GM10248 (cell line): ENCODE measurements around the gene ATG4B.

ENCODE experiments used
- CTCF ChIA-PET: fragments of 300-600 bp; sonication (Branson Sonifier 250); formaldehyde crosslinking; extraction: SDS; loops from one replicate; lab custom pipeline; 2021; ENCODE audit warnings: antibody characterized with exemption; lab: Yijun Ruan, JAX
- POLR2A ChIA-PET: fragments of 350-650 bp; sonication (Branson Sonifier 250); formaldehyde crosslinking; extraction: SDS; loops from one replicate; lab custom pipeline; 2020; ENCODE audit warnings: antibody characterized with exemption; lab: Yijun Ruan, JAX
- DNase-seq: peaks from one replicate; pipeline ENCODE4 v3.0.0; 2012; ENCODE audit errors: extremely low spot score
- CTCF ChIP-seq: IDR thresholded peaks from 2 replicates; pipeline ENCODE4 v1.5.1; 2012; ENCODE audit warnings: mild to moderate bottlenecking, low read depth; ENCODE audit errors: extremely low read depth, missing control alignments, control extremely low read depth

The ATG4B gene

GRCh38 chr2:241612156-241613016 is 25.1 kb upstream of the ATG4B start:
- CTCF ChIA-PET, result interaction anchor here (0.8 to 1.5 kb wide), 4 partner anchors 19 to 249 kb away, joined by 3 read pairs; no protein-coding TSS in a partner anchor
- no peak for TF ChIP-seq CTCF
- no peak for DNase-seq
- POLR2A ChIA-PET, result interaction anchor here (0.7 kb wide), 1 partner anchor 14 kb away, joined by 5 read pairs; no protein-coding TSS in a partner anchor

- no peak for DNase-seq
- no peak for TF ChIP-seq CTCF
- ChIA-PET POLR2A (interaction anchor here (0.7 kb wide), 2 partner anchors 15 to 44 kb away, joined by 5 to 6 read pairs; no protein-coding TSS in a partner anchor), CTCF (interaction anchor here (0.8 to 1.5 kb wide), 4 partner anchors 19 to 250 kb away, joined by 3 read pairs; no protein-coding TSS in a partner anchor)
These were observed 24.3 kb upstream of the ATG4B start for GRCh38 chr2:241613017-241613780.

- ChIA-PET POLR2A (no interaction called here), CTCF (interaction anchor here (0.9 kb wide), 1 partner anchor 263 kb away, joined by 3 read pairs; no protein-coding TSS in a partner anchor)
- TF ChIP-seq CTCF, result no peak
- DNase-seq, result no peak
These were observed 22.5 kb upstream of the ATG4B start for GRCh38 chr2:241615041-241615440.

GRCh38 chr2:241615522-241616052 is 21.9 kb upstream of the ATG4B start:
- ChIA-PET POLR2A (no interaction called here), CTCF (interaction anchor here (0.9 kb wide), 1 partner anchor 263 kb away, joined by 3 read pairs; no protein-coding TSS in a partner anchor)
- no peak for TF ChIP-seq CTCF
- DNase-seq, result no peak

- DNase-seq, result no peak
- TF ChIP-seq CTCF, result no peak
- ChIA-PET POLR2A (no interaction called here), CTCF (no interaction called here)
These were observed 21.0 kb upstream of the ATG4B start for GRCh38 chr2:241616168-241617125.
